KMS-11 (cell line): ENCODE results near the gene ALG11.

Experiments used
- H2AFZ ChIP-seq: fragments of 200-600 bp; sonication (generic); 2 replicates; pipeline ENCODE4 v1.6.1; 2016; ENCODE audit warnings: antibody characterized with exemption, mixed run types, low read depth
- H3K27ac ChIP-seq: fragments of 200-600 bp; sonication (generic); 2 replicates; pipeline ENCODE4 v1.6.1; 2016; ENCODE audit warnings: mild to moderate bottlenecking, mixed run types
- H3K27me3 ChIP-seq: fragments of 200-600 bp; sonication (generic); 2 replicates; pipeline ENCODE4 v1.6.1; 2017; ENCODE audit warnings: mild to moderate bottlenecking, low read depth, mixed run types, moderate library complexity; ENCODE audit not compliant: insufficient read depth
- H3K36me3 ChIP-seq: fragments of 200-600 bp; sonication (generic); 2 replicates; pipeline ENCODE4 v1.6.1; 2017; ENCODE audit warnings: mild to moderate bottlenecking, mixed run types; ENCODE audit not compliant: insufficient read depth
- H3K4me1 ChIP-seq: fragments of 200-600 bp; sonication (generic); 2 replicates; pipeline ENCODE4 v1.6.1; 2016; ENCODE audit warnings: mild to moderate bottlenecking, low read depth, mixed run types; ENCODE audit not compliant: poor library complexity, severe bottlenecking
- H3K4me2 ChIP-seq: fragments of 200-600 bp; sonication (generic); 2 replicates; pipeline ENCODE4 v1.7.0; 2016; ENCODE audit warnings: mild to moderate bottlenecking, mixed run types
- H3K4me3 ChIP-seq: fragments of 200-600 bp; sonication (generic); IDR thresholded peaks from 2 replicates; pipeline ENCODE4 v1.6.1; 2017; ENCODE audit warnings: low read depth, low read length, mixed read lengths; ENCODE audit not compliant: insufficient read depth
- H3K79me2 ChIP-seq: fragments of 200-600 bp; sonication (generic); 2 replicates; pipeline ENCODE4 v1.6.1; 2016; ENCODE audit warnings: low read depth, mixed run types; ENCODE audit not compliant: insufficient read depth
- H3K9ac ChIP-seq: fragments of 200-600 bp; sonication (generic); 2 replicates; pipeline ENCODE4 v1.6.1; 2016; ENCODE audit warnings: mild to moderate bottlenecking, mixed run types
- H4K20me1 ChIP-seq: fragments of 200-600 bp; sonication (generic); 2 replicates; pipeline ENCODE4 v1.6.1; 2016; ENCODE audit warnings: mild to moderate bottlenecking, mixed run types; ENCODE audit not compliant: insufficient read depth
- TF ChIP-seq, protein P1 (sequence below): fragments of 200-600 bp; sonication (generic); conservative IDR thresholded peaks from 2 replicates; pipeline ENCODE4 v1.6.1; 2017; ENCODE audit warnings: low read depth, mild to moderate bottlenecking, antibody characterized with exemption, low read length, moderate library complexity, mixed read lengths

ALG11 gene

DNA sequence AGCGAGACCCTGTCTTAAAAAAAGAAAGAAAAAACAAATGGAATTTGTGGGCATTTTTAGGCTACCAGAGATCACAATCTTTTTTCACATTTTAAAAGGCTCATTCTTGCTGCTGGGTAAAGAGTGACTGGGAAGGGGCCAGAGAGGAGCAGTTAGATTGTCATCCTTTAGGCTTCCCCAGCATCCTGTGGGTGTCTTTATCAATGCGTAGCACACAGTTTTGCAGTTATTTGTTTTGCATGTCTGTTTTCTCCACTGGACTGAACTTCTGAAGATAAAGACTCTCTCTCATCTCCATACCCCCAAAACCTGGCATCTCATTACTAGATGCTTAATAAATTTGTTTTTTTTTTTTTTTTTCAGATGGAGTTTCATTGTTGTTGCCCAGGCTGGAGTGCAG, 10.2 kb downstream of the ALG11 start:
- TF ChIP-seq, protein P1, sequence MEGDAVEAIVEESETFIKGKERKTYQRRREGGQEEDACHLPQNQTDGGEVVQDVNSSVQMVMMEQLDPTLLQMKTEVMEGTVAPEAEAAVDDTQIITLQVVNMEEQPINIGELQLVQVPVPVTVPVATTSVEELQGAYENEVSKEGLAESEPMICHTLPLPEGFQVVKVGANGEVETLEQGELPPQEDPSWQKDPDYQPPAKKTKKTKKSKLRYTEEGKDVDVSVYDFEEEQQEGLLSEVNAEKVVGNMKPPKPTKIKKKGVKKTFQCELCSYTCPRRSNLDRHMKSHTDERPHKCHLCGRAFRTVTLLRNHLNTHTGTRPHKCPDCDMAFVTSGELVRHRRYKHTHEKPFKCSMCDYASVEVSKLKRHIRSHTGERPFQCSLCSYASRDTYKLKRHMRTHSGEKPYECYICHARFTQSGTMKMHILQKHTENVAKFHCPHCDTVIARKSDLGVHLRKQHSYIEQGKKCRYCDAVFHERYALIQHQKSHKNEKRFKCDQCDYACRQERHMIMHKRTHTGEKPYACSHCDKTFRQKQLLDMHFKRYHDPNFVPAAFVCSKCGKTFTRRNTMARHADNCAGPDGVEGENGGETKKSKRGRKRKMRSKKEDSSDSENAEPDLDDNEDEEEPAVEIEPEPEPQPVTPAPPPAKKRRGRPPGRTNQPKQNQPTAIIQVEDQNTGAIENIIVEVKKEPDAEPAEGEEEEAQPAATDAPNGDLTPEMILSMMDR, result no peak
- H3K79me2 ChIP-seq, result no peaks in the 10 kb centered on the region
- no peaks in the 10 kb centered on the region for H3K27me3 ChIP-seq
- no peaks in the 10 kb centered on the region for H3K4me1 ChIP-seq
- H3K4me2 ChIP-seq, result no peak overlapping the region
- H3K27ac ChIP-seq, result no peak overlapping the region
- H3K4me3 ChIP-seq, result no peak overlapping the region
- H2AFZ ChIP-seq, result no peak overlapping the region
- no peaks in the 10 kb centered on the region for H4K20me1 ChIP-seq
- no peaks in the 10 kb centered on the region for H3K36me3 ChIP-seq
- no peak overlapping the region for H3K9ac ChIP-seq

DNA sequence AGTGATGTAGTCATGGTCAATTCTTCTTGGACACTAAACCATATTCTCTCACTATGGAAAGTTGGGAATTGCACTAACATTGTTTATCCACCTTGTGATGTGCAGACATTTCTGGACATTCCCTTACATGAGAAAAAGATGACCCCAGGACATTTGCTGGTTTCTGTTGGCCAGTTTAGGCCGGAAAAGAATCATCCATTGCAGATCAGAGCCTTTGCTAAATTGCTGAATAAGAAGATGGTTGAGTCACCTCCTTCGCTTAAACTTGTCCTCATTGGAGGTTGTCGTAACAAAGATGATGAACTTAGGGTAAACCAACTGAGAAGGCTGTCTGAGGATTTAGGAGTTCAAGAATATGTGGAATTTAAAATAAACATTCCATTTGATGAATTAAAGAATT, 12.3 kb downstream of the ALG11 start, which contains the start of gene UTP14C:
Gene UTP14C, plus strand, starts transcription at position 211 of the 400 bp plus-strand sequence. CDS start 4,114 bp downstream, outside the sequence.
- no peak within 1 kb of the TSS for H2AFZ ChIP-seq
- H3K79me2 ChIP-seq, result no peaks in the 10 kb centered on the region
- no peaks in the 10 kb centered on the region for H4K20me1 ChIP-seq
- H3K4me1 ChIP-seq, result no peaks in the 10 kb centered on the region
- H3K27ac ChIP-seq, result no peak within 1 kb of the TSS
- H3K27me3 ChIP-seq, result no peaks in the 10 kb centered on the region
- TF ChIP-seq, protein P1, result no peak
- H3K4me2 ChIP-seq, result no peak within 1 kb of the TSS
- no peak within 1 kb of the TSS for H3K4me3 ChIP-seq
- no peak within 1 kb of the TSS for H3K9ac ChIP-seq
- no peaks in the 10 kb centered on the region for H3K36me3 ChIP-seq

DNA sequence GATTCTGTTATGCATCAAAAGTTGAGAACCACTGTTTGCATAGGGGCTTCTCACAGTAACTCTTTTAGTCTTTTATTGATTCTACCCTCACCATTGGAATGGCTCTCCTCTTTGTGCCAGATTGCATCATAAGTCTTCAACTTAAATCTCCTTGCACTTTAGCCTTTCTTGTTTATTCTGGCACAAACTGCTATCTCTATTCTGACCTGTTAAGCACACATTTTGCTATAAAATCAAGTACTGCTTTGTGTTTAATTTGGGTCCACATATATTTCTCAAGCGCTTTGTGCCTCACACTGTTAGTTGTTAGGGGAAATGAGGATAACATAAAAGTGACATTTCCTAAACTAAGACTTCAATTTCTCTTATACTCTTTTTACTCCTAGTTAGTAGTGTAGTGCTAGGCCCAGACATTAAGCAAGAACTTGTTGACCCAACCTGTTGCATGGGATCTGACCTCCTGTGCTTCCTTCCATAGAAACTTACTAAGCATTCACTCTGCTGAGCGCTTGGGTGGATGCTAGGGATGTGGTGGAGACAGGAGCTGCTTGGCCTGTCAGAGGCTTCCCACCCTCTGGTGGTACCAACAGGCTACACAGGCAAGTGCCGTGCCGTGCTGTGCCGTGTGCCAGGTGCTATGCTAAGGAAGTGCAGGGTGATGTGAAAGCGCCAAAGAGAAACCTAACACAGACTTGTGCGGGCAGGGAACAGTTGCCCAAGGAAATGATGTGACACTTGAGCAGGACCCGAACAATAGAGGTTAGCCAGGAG, 13.5 kb downstream of the ALG11 start:
- Histone ChIP-seq H2AFZ (no peak overlapping the region), H4K20me1 (no peaks in the 10 kb centered on the region), H3K9ac (no peak overlapping the region), H3K79me2 (no peaks in the 10 kb centered on the region), H3K4me2 (no peak overlapping the region), H3K36me3 (no peaks in the 10 kb centered on the region), H3K27me3 (no peaks in the 10 kb centered on the region), H3K27ac (no peak overlapping the region), H3K4me1 (no peaks in the 10 kb centered on the region), H3K4me3 (no peak overlapping the region)
- TF ChIP-seq, protein P1, result no peak

DNA sequence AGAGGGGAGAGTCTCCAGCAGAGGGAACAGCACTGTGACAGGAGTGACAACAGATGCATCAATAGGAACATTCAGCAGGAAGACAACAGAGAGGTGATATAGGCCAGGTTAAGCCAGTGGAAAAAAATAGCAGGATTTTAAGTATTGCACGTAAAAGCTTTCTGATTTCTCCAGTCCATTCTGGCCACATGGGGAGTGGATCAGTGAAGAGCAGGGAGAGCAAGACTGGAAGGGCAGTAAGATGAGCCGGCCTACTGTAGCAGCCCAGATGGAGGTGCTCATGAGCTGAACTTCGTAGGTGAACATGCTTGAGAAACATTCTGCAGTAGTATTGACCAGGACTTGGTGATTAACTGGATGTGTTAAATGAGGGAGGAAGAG, 14.0 kb downstream of the ALG11 start:
- H3K9ac ChIP-seq, result no peak overlapping the region
- no peak overlapping the region for H3K4me3 ChIP-seq
- TF ChIP-seq, protein P1, result no peak
- no peaks in the 10 kb centered on the region for H3K27me3 ChIP-seq
- no peaks in the 10 kb centered on the region for H4K20me1 ChIP-seq
- no peaks in the 10 kb centered on the region for H3K79me2 ChIP-seq
- no peaks in the 10 kb centered on the region for H3K36me3 ChIP-seq
- no peaks in the 10 kb centered on the region for H3K4me1 ChIP-seq
- no peak overlapping the region for H3K27ac ChIP-seq
- H2AFZ ChIP-seq, result no peak overlapping the region
- H3K4me2 ChIP-seq, result no peak overlapping the region
